Loucy (cell line): ENCODE results near the gene PAX3.

Source experiments
- CTCF ChIP-seq: fragments of 200-600 bp; sonication (generic); conservative IDR thresholded peaks from 2 replicates; pipeline ENCODE4 v1.5.1; 2014; ENCODE audit warnings: mild to moderate bottlenecking, antibody characterized with exemption, low read length
- EZH2phosphoT487 ChIP-seq: fragments of 200-600 bp; IDR thresholded peaks from 2 replicates; pipeline ENCODE4 v1.6.1; 2018; ENCODE audit warnings: antibody characterized with exemption, mild to moderate bottlenecking, moderate library complexity, borderline replicate concordance

DNA sequence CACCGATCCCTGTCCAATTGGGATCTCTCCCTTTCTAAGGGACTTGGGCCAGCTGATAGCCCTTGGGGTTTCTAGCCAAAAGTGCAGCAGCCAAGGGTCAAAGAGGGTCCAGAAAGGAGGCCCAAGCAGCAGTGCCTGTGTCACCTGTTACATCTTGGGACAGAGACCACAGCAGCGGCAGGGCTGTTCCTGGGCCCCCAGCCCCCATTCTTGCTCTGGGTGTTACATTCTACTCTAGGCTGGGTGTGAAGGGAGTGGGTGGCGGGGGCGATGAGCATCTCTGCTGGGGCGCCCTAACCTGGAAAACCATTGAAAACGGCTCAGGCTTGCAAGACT is 1.2 kb downstream of the PAX3 start:
- TF ChIP-seq CTCF (no peak), EZH2phosphoT487 (no peak)
